ENCODE data around the gene KCNQ1OT1.

Gene KCNQ1OT1

DNA sequence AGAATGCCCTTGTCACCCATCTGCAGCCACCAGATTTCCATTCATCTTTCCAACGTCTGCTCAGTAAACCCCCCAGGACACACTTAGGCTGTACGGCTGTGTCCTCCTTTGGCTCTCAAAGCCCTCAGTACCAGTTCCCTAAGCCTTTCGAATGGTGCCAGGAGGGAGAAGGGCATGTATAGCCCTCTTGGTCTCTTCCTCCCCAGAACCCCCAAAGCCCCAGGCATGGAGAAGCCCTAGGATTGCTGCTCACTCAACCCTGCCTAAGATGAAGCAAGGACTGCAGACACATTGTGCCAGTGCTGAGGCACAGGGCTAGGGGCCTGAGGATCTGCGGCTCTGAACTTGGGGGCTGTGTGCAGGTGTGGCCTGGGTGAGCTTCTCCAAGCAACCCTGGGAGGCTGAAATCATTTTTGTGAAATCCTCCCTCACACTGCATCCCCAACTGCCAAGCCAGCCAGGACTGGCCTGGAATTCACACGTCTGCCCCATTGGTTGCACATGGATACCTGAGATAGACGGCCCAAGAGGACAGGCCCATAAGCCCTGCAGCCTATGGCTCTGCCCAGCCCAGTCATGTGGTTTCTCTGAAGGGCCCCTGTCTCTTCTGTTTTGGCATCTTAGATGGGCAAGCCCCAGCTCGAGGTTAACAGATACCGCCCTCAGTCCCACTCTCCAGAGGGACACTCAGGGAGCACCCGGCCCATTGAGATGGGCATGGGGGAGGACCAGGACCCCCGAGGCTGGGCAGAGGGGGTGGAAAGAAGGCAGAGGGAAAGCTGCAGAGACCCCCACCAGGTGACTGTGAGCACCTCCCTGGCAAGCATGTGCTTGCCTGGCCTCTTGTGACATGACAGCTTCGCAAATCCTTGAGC lies 34.0 kb downstream of the KCNQ1OT1 start:
- no peak for DNase-seq

DNA sequence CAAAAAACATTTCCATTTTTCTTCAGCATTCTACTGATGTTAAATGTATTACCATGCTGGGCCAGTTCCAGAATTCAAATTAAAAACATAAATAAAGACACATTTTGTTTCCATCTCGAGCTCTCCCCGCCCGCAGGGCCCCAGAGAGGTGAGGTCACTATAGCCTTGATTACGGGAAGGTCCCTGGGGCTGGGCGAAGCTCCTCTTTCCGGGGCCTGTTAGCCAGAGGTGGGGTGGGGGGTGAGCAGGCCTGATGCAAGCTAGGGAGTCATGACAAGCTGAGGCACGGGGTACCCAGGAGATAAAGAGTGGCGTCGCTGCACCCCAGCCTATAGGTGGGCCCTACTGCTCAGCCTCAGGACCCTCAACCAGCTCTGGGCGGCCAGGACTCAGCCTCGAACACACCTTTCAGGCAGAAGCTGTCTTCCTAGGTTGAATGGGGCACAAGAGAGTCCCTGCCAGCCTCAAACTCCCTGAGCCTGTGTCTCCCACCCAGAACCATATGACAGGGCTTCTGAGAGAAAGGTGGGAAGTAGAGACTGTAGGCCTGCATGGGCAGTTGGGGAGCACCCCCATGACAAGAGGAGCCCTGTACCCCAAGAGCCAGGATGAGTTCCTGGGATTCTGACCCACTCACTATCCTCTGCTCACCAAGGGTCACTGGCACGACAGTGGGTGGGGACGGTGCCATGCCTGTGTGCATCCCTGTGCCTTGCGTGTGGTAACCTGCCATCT lies 34.8 kb downstream of the KCNQ1OT1 start:
- DNase-seq: no peak

DNA sequence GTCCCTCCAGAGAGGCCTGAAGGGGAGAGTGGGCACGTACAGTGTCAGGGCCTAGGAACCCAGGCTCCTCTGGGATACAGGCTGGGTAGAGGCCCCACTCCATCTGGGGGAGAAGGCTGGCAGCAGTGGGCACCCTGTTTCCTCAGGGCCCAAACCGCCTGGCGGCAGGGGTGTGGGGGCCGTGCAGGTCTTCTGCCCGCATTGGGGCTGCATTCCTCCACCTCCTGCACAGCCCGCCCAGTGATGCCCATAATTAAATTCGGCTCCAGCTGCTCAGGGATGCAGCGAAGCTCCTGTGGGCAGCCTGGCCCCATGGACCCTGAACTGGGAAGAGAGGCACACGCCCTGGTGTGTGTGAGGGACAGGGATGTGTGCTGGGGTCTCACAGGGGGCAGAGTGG lies 35.4 kb downstream of the KCNQ1OT1 start:
- no peak for DNase-seq

DNA sequence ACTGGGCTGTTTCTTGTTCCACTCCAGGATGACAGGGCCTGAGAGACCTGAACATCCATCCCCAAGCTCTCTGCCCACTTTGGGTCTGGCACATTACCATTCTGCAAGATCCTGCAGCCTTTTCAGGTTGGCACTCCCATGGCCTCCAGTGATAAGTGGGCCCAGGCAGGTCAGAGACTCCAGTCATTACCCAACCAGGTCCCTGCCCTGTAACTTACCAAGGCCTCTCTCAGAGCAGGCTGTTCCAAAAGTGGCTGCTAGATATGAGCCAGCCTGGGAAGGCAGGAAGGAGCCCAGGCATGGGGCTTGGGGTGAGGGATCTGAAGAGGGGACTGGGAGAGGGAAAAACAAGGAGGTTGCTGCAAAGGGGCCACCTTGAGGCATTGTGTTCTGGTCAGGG lies 35.9 kb downstream of the KCNQ1OT1 start:
- DNase-seq: no peak

DNA sequence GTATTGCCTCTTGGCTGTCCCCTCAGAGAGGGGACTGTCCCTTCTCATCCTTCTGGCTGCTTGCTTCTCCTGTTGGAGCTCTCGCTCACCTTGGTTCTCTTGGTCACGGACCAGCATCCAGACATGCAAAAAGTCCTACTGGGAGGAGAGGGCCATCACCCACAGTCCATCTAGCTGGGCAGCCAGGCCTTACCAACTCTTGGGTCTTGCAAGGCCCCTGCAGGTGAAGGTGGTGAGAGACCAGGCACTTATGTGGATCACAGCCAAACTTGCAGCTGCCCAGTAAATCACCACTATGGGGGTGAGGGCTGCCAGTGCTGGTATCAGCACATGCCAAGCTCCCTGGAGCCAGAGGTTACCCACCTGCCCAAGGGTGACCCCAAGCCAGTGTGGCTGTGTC lies 36.3 kb downstream of the KCNQ1OT1 start:
- DNase-seq: no peak

DNA sequence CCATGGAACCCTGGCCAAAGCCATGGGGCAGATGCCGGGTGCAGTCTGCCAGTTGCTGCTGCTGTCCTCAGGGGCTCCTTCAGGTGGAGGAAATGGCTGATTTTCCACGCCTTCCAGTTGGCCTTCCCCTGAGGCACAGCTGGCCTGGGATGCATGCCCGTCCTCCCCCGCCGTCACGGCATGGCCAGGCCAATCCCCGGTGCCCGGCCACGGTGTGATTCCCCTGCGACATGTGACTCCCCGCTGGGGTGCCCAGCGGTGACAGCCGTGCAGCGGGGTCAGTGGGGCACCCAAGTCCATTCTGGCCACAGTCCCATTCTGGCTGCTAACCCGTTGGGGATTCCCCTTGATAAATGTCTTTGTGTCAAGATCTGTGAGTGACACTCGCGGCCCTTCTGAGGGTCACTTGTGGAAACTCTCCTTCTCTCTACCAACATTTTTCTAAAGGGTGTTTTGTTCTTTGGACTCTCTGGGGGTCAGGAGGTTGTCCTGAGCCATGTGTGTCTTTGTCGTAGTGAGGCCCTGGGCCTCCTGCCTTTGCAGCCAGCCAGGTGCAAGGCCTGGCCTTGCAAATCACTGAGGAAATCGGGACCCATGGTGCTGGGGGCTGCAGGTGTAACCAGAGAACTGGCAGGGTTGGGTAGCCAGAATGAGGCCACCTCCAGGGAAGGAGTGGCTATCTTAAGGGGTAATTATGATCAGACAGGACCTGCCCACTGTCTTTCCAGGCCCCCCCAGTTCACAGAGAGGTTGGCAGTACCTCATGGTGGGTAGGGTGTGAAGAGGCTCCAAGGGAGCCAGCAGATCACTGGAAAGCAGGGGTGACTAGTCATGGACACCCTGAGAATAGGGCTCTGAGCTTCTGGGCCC lies 37.1 kb downstream of the KCNQ1OT1 start:
- DNase-seq: no peak

DNA sequence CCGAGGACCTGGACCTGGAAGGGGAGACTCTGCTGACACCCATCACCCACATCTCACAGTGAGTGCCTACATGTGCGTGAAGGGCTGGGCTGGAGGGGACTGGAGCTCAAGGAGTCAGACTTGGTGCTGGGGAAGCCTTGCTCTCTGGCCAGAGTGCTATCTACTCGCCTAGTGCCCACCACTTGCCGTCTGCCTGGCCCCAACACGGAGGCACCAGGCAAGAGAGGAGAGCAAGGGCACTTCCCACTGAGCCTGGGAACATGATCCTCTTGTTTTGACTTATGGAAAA lies 37.8 kb downstream of the KCNQ1OT1 start:
- DNase-seq: no peak

DNA sequence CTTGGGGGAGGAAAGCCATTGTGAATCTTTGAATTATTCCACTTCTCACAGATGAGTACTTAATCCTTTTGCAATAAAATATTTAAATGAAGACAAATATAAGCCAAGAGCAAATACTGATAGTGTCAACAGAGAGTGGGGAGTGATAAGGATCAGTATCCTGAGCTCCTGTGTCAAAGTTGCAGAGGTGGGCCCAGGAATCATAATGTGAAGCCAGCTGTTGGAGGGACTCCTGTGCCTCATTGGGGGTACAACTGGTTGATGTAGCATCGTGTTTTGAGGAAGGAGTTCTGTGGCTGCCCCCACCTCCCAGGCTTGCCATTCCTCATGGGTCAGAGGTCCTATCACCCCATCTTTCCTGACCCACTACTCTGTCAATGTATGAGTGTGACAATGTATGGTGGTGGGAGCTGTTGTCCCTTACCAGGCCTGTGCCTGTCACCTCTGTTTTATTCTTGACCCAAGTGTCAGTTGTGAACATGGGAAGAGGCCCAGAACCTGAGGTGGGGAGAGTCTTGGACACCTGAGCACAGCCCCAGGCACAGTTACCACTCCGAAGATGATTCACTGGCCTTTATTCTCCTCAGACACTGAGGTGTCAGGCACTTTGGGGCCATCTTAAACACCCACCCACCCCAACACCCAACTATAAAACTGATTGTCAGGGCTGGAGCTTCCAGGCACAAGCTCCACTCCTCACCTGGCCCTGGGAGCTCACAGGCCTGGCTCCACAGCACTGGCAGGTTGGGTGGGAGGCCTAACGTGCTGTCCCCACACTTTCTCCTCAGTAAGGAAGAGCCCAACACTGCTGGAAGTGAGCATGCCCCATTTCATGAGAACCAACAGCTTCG lies 38.4 kb downstream of the KCNQ1OT1 start:
- DNase-seq: no peak

DNA sequence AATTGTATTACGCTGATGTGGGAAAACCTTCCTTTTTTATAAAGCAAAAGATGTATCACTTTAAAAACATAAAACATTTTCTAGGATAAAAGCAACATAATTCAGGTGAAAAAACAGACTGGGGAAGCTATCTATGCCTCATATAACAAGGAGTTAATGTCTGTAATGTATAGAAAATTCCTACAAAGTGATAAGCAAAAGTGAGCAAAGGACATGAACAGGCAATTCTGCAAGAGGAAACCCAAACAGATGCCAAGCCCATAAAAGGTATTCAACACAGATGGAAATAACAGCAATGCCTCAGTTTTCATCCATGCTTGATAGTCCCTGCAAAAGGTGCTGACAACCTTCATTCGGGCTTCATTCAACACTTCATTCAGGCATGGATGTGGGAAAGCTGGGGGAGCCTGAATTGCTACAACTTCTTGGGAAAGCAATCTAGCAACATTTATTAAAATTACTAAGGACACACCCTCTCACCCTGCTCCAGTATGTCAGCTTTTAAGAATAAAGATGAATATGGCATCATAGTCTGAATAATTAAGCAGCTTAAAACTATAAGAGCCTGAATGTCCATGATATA lies 39.3 kb downstream of the KCNQ1OT1 start:
- no peak for DNase-seq

DNA sequence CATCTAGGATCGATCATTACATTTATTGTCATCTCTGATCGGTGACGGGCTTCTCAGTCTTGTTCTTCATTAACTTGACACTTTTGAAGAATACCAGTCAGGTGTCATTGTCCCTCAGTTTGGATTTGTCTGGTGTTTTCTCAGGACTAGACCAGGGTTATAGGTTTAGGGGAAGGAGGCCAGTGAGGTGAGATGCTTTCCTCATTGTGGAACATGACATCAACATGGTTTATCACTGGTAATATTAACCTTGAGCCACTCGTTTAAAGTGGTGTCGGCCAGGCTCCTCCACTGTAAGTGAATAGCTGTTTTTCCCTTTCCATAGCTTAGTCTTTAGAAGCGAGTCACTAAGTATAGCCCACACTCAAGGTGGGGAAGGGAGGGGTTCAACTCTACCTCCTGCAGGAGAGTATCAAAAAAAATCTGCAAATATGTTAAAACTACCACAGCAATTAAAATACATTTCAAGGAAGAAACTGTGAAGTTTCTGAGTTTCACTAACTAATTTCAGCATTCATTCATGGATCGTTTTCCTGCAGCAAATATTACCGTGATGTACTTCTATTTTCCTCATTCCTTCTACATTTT lies 42.0 kb downstream of the KCNQ1OT1 start:
- no peak for DNase-seq

DNA sequence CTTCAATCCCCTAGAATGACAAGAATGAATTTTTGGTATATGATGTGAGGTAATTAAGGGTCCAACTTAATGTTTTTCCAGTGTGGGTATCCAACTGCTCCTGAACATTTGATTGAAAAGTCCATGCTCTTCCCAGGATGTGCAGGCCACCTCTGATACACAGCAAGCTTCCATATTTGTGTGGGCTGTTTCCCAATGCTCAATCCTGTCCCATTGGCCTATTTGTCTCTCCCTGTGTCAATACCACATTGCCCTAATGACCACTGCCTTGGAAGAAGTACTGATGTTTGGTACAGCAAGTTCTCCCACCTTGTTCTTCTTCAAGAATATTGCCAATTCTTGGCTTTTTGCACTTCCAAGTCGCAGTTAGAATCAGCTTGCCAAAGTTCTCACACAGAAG lies 42.9 kb downstream of the KCNQ1OT1 start:
- DNase-seq: no peak

DNA sequence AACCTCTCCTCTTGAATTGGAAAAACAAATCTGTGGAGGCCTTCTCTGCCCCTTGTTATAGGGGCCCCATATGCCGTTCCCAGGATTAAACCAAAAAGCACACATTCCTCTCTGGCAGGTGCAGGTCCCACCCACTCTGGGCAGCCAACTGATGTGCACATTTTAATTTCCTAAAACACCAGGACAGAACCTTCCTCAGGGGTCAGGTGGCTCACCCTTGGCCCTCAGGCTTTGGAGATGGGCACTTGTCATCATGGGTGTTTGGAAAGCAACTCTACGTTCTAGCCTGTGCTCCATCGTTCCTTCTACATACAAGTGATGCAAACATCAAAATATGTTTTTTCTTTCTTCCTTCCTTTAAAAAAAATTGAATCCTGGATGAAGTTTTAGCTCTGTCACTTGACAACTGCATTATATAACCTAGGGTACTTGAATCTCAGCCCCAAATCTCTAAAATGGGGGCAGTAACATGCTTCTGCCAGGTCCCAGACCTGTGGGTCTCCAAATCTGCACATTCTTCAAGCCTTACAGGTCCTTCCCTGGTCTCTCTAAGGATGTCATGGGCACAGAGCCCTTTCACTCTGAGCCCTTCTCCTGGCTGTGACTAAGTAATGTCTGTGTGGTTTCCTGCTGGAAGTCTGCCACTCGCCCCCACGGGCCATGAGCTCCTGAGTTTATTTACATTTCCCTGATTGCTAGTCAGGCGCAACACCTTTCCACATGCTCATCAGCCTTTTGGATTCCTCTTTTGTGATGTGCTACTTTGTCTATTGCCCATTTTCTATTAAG lies 43.8 kb downstream of the KCNQ1OT1 start:
- peak; percentile 5 for DNase-seq

DNA sequence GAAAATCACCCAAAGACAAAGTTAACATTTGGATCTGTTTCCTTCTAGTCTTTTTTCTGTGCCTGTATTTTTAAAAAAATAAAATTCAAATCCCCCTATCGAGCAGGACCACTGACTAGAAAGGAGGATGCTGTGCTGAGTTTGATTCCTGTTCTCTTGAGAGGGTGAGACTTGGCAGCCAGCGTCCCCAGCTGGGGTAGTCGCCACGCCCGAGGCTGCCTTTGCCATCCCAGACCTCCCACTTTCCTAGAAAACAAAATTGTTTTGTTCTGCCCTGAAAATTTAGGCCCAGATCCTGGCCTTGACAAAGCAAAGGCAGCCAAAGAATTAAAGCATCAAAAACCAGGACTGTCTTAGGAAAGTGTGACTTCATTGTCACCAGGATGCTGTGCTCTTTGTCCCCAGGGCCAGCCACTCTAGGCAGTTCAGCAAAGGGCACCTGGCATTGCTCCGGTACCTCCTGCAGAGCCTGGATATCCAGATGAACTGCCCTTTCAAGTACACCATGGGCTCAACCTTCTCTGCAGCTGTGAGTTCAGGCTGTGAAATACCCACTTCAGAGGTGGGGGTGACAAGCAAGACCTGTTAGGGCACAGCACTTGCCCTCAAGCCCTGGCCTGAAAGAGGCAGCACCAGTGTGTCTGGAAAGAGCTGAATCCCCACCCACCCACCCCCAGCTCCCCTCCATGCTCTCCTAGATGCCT lies 44.6 kb downstream of the KCNQ1OT1 start:
- no peak for DNase-seq

DNA sequence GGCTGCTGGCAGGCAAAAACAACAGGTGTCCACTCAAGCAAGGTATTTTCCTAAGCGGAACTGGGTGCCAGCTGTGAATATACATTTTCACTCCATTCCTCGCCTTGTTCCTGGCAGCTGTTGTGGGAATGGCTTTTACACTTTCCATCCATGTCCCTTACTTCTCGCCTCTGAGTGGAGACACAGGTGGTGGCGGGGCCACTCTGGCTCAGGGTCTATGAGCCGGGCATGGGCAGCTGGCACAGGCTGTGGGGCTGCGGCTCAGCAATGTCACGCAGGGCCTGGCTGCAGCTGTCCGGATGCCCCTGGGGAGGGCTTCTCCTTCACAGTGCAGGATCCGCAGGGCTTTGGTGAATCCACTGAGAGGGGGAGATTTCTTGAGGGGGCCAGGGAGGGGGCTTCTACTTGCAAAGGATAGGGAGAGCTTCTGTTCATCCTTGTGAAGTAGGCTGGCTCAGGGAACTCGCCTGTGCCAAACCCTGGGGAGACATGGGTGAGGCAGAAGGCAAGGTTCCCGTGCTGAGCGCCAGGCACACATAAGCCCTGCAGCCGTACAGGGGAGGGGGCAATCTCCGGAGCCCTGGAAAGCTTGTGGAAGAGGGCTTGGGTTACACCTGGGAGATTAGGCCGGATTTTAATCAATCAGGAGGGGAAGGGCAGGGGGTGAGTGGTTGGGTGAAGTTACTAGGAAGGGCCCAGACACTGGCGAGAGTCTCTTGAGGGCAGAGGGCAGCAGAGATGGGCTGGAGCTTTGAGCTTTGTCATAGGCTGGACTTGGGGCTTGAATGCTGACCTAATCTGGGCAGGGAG lies 45.7 kb downstream of the KCNQ1OT1 start:
- DNase-seq: peak; percentile 40

DNA sequence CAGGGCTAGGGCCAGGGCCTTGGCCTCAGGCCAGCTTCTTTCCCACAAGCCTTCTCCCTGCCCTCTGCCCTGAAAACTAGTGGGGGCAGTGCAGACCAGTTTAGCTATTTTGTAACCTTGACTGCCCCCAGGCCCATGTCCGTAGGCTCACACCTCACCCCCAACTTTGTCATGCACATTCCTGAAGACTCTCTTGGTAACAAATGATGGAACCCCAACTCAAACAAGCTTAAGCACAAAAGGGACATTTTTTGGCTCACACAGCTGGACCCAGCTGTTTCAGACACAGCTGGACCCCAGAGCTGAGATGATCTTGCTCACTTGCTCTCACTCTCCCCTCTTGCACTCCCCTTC lies 46.6 kb downstream of the KCNQ1OT1 start:
- DNase-seq: no peak

DNA sequence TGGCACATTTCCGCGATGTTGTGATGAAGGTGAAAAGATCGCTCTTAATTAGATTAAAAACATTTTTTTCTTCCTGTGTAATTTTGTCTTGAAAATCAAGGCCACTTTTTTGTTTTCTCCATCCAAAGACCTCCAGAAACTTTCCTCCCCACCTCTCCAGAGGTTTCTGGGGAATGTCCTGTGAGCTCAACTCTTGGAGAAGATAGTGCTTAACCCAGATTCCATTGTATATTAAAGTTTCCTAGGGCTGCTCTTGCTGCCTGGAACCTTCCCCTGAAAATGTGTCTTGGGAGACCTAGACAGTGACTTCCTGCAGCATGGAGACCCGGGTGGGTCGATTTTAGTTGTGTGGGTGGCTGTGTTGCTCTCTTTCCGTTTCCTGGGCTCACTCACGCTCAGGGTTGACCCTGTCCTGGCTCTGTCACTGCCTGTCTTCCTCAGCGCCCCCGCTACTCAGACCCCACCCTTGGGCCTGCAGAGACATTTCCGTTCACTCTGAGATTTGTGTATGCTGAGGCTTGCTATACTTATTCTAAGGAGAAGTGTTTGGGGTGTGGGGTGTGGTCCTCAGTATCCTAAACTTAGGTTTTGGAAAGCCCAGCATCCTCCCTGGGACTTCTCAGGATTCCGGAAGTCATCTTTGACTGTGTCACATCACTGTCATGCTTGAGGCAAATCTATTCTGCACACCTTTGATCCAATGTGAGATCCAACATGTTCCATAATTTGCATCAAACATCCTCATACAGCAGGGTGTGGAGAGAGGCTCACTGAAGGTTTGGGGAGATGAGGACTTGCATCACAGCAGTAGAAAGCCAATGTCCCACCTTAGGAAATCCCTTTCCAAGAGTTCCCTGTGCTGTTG lies 47.2 kb downstream of the KCNQ1OT1 start:
- DNase-seq: no peak

DNA sequence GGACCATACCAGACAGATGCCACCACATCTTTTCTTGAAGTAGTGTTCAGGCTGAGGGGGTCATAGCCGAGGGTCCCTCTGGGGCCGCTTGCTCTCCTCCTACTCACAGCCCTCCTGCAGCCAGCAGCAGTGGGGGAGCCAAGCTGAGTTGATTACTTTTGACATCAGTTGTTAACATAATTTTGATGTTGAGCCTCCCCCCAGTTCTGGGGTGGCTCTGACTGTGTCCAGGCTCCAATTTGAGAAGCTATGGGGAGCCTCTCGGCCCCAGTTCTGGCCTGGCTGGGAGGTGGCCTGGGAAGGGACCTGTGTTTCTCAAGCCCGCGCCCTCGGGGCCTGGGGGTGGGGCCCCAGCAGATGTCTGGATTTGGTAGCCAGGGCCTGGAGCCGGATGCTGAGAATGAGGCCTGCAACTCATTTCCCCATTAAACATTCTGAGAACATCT lies 47.9 kb downstream of the KCNQ1OT1 start:
- DNase-seq: no peak

DNA sequence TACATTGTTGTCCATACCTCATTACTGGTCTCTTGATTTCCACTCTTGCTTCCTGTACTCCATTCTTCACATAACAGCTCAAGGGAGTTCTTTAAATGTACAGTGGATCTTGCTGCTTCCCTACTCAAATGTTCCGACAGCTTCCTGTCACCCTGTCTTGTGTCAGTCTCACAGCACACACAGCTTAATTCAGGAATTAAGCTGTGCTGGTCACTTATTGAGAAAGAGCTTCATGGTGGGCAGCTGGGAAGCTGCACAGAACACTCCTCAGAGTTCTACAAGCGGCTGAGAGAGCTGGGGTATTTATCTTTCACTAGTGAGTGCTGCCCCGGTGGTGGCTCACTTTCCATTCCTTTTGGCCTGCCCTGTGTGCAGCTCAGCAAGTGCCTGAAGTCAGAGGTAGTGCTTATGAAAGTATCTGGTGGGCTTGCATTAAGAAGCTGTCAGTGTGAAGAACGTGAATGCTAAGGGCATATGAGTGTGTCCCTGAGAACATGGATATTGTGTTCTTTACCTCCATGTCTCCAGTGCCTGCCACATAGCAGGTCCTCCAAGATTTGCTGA lies 48.7 kb downstream of the KCNQ1OT1 start:
- DNase-seq: no peak

All from suppressor macrophage treated with lipopolysaccharide for 4 hours (primary cell).